OCI-LY3 (cell line): ENCODE data around the gene HS3ST6.
"Not testable (repeated sequence)": the region's sequence is repeated elsewhere in the genome, so short reads cannot be mapped to it uniquely, and the experiment has no call there.

Experiments used
- H2AFZ ChIP-seq: fragments of 200-600, 300-600 bp; shearing (Covaris generic); 2 replicates; pipeline ENCODE4 v1.6.0; 2014; ENCODE audit warnings: antibody characterized with exemption, low read depth, low read length
- H3K27ac ChIP-seq: fragments of 200-600, 300-600 bp; sonication (generic); 2 replicates; pipeline ENCODE4 v1.5.1; 2014; ENCODE audit warnings: mild to moderate bottlenecking, low read length, moderate library complexity, mixed read lengths
- H3K27me3 ChIP-seq: fragments of 200-600, 300-600 bp; sonication (generic); 2 replicates; pipeline ENCODE4 v1.6.1; 2014; ENCODE audit warnings: low read depth, low read length, mixed read lengths
- H3K36me3 ChIP-seq: fragments of 200-600, 300-600 bp; sonication (generic); replicated peaks from 2 replicates; pipeline ENCODE3; 2014; ENCODE audit warnings: low read depth, low read length, mixed read lengths
- H3K4me1 ChIP-seq: fragments of 300-600, 200-600 bp; sonication (generic); 2 replicates; pipeline ENCODE4 v1.6.1; 2014; ENCODE audit warnings: low read length, mixed read lengths
- H3K4me2 ChIP-seq: fragments of 200-600, 300-600 bp; sonication (generic); 2 replicates; pipeline ENCODE4 v1.6.1; 2014; ENCODE audit warnings: low read length, mixed read lengths
- H3K4me3 ChIP-seq: fragments of 300-600, 200-600 bp; sonication (generic); 2 replicates; pipeline ENCODE4 v1.5.1; 2014; ENCODE audit warnings: antibody characterized with exemption, mild to moderate bottlenecking, low read length, moderate library complexity
- H3K79me2 ChIP-seq: fragments of 300-600, 200-600 bp; shearing (Covaris generic); 2 replicates; pipeline ENCODE4 v1.6.1; 2014; ENCODE audit warnings: mild to moderate bottlenecking, low read length, mixed read lengths
- H3K9ac ChIP-seq: fragments of 300-600, 200-600 bp; shearing (Covaris generic); 2 replicates; pipeline ENCODE4 v1.6.0; 2014; ENCODE audit warnings: mild to moderate bottlenecking, low read length, moderate library complexity
- H3K9me3 ChIP-seq: fragments of 200-600, 300-600 bp; shearing (Covaris generic); 2 replicates; pipeline ENCODE4 v1.6.1; 2014; ENCODE audit warnings: low read length, mixed read lengths; ENCODE audit not compliant: insufficient read depth
- H4K20me1 ChIP-seq: fragments of 200-600, 300-600 bp; sonication (generic); 2 replicates; pipeline ENCODE4 v1.6.1; 2016; ENCODE audit warnings: low read length, mixed read lengths; ENCODE audit not compliant: insufficient read depth
- EZH2phosphoT487 ChIP-seq: fragments of 200-600 bp; shearing (Covaris generic); IDR thresholded peaks from 2 replicates; pipeline ENCODE4 v1.6.1; 2018; ENCODE audit warnings: antibody characterized with exemption, mixed run types, low read depth
- TF ChIP-seq, protein P1 (sequence below): fragments of 200-600, 300-600 bp; sonication (generic); IDR thresholded peaks from 2 replicates; pipeline ENCODE4 v1.5.1; 2014; ENCODE audit warnings: antibody characterized with exemption, low read length, low read depth

The HS3ST6 gene

DNA sequence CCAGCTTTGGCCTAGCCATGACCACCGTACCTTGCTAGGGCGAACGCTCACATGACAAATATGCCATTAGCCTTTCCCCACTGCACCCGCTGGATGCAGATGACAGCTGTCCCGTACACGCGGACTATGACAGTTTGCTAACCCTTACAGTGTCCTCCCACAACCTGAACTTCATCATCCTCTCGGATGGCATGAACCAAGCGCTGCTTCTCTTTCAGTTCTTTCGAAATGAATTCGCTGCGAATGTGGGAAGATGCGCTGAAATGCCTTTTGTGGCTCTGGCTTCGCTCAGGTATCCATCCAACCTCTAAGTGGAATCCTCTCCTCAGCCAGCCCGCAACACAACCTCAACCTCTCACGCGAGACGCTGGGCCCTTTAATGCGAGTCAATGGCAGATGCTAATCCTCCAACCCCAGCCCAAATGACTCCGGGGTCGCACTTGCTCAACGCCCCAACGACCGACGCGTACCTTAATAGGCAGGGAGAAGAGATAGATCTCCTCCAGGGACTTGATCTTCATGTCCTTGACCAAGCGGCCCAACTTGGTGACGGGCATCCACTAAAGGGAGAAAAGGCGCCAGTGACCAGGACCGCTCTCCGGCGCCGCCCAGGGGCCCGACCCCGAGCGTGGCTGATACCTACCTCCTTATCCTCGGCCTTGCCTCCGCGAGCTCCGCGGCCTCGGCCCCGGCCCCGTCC lies 45.7 kb upstream of the HS3ST6 start:
- H3K27ac ChIP-seq = peak overlapping the region; percentile 81
- H3K4me2 ChIP-seq = peak overlapping the region; percentile 85
- H3K36me3 ChIP-seq = peaks cover 27% of the 10 kb centered on the region
- TF ChIP-seq, protein P1, sequence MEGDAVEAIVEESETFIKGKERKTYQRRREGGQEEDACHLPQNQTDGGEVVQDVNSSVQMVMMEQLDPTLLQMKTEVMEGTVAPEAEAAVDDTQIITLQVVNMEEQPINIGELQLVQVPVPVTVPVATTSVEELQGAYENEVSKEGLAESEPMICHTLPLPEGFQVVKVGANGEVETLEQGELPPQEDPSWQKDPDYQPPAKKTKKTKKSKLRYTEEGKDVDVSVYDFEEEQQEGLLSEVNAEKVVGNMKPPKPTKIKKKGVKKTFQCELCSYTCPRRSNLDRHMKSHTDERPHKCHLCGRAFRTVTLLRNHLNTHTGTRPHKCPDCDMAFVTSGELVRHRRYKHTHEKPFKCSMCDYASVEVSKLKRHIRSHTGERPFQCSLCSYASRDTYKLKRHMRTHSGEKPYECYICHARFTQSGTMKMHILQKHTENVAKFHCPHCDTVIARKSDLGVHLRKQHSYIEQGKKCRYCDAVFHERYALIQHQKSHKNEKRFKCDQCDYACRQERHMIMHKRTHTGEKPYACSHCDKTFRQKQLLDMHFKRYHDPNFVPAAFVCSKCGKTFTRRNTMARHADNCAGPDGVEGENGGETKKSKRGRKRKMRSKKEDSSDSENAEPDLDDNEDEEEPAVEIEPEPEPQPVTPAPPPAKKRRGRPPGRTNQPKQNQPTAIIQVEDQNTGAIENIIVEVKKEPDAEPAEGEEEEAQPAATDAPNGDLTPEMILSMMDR = peak; percentile 27; the same call in 1 of the 2 replicates
- TF ChIP-seq EZH2phosphoT487 = no peak
- peaks cover 32% of the 10 kb centered on the region for H4K20me1 ChIP-seq
- H3K79me2 ChIP-seq = peaks cover 75% of the 10 kb centered on the region
- H3K9ac ChIP-seq = peak overlapping the region; percentile 99
- no peaks in the 10 kb centered on the region for H3K9me3 ChIP-seq
- H3K4me3 ChIP-seq = peak overlapping the region; percentile 100
- H3K27me3 ChIP-seq = no peaks in the 10 kb centered on the region
- H2AFZ ChIP-seq = no peak overlapping the region
- H3K4me1 ChIP-seq = peaks cover 37% of the 10 kb centered on the region

- H3K4me1 ChIP-seq = peaks cover 39% of the 10 kb centered on the region
- not testable (repeated sequence) for H3K27me3 ChIP-seq, H3K9me3 ChIP-seq, H2AFZ ChIP-seq
- peaks cover 32% of the 10 kb centered on the region for H4K20me1 ChIP-seq
- peak overlapping the region; percentile 99 for H3K9ac ChIP-seq
- H3K4me3 ChIP-seq = peak overlapping the region; percentile 100
- H3K4me2 ChIP-seq = peak overlapping the region; percentile 85
- H3K27ac ChIP-seq = peak overlapping the region; percentile 81
- peaks cover 75% of the 10 kb centered on the region for H3K79me2 ChIP-seq
- peaks cover 27% of the 10 kb centered on the region for H3K36me3 ChIP-seq
Measured at GRCh38 chr16:1962161-1963153, 44.2 kb upstream of the HS3ST6 start.

GRCh38 chr16:1961651-1962067 lies 43.4 kb upstream of the HS3ST6 start:
- H3K36me3 ChIP-seq = peaks cover 26% of the 10 kb centered on the region
- H3K4me2 ChIP-seq = peak overlapping the region; percentile 85
- peak overlapping the region; percentile 62; the same call in 1 of the 2 replicates for H3K27ac ChIP-seq
- TF ChIP-seq EZH2phosphoT487 = no peak
- TF ChIP-seq, protein P1 = no peak
- H3K4me1 ChIP-seq = peaks cover 39% of the 10 kb centered on the region
- peaks cover 71% of the 10 kb centered on the region for H3K79me2 ChIP-seq
- H3K9me3 ChIP-seq = no peaks in the 10 kb centered on the region
- H3K27me3 ChIP-seq = no peaks in the 10 kb centered on the region
- H4K20me1 ChIP-seq = peaks cover 32% of the 10 kb centered on the region
- no peak overlapping the region for H3K9ac ChIP-seq
- H2AFZ ChIP-seq = no peak overlapping the region
- H3K4me3 ChIP-seq = peak overlapping the region; percentile 36

DNA sequence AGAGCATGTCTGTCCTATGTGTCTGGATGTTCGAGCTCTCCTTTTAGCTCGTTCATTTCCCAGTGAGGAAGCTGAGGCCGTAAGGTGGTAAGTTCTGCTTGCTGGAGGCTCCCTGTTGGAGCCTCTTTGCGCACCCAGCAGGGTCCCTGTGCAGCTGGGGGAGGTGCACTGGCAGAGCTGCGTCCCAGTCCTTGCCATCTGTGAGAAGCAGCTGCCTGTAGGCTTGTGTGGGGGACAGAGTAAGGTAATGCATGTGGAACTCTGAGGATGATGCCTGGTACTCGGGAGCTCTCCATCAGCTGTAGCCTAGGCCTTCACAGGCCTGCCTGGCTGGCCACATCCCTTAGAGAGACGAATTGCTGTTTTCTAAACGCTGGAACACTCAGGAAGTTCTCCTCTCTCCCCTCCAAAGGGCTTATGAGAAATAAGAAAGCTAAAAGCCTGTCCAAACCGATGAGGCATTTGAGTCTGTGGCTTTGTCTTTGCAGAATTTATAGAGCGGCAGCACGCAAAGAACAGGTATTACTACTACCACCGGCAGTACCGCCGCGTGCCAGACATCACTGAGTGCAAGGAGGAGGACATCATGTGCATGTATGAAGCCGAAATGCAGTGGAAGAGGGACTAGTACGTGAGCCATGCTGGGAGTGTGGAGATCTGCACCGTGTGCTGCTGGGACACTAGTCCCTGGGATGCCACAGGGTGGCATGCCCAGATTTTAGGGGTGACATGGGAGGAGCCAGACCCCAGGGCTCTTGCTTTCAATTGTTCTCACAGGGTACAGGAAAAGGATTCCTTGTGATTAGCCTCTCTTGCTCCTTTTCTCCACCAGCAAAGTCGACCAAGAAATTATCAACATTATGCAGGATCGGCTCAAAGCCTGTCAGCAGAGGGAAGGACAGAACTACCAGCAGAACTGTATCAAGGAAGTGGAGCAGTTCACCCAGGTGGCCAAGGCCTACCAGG lies 42.7 kb upstream of the HS3ST6 start:
- H3K36me3 ChIP-seq = peaks cover 24% of the 10 kb centered on the region
- H3K4me1 ChIP-seq = peaks cover 38% of the 10 kb centered on the region
- peak overlapping the region; percentile 68 for H3K4me2 ChIP-seq
- H3K4me3 ChIP-seq = peak overlapping the region; percentile 89
- H3K9ac ChIP-seq = peak overlapping the region; percentile 90
- H3K79me2 ChIP-seq = peaks cover 63% of the 10 kb centered on the region
- H3K27me3 ChIP-seq = no peaks in the 10 kb centered on the region
- H3K27ac ChIP-seq = peak overlapping the region; percentile 62
- no peaks in the 10 kb centered on the region for H3K9me3 ChIP-seq
- peaks cover 32% of the 10 kb centered on the region for H4K20me1 ChIP-seq
- H2AFZ ChIP-seq = no peak overlapping the region
- no peak for TF ChIP-seq EZH2phosphoT487
- TF ChIP-seq, protein P1 = no peak
